Measurements from ENCODE around the gene WWC2.

DNA sequence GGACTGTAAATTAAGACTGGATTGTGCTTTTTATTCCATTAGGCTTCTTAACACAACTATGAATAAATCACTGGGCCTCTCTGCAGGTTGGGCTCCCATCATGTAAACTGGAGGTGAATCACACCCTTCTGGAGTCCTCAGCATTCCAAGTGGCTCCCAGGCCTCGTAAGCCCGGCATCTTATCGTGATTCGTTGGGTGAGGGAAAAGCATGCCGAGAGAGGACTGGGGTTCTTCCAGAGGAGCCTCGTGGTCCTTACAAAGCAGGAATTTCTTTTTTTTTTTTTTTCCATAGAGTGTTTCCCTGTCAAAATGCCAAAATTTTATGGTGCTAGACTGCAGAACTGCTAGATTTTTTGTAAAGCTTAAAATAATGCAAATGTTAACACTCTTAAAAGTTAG lies 201.0 kb downstream of the WWC2 start:
- no peak for TF ChIP-seq CTCF (IDR thresholded peaks at IDR 0.05; ENCODE audit: insufficient read depth, low read length, poor library complexity, severe bottlenecking)
- no peak for TF ChIP-seq EZH2phosphoT487 (conservative IDR thresholded peaks at IDR 0.05; ENCODE audit: low read length)
